Measurements from ENCODE around the gene NNAT.

- TF ChIP-seq YY1 (IDR thresholded peaks at IDR 0.05) (no peak), CTCF (IDR thresholded peaks at IDR 0.05; ENCODE audit: low read depth, low read length, missing input control) (no peak), HNF4A (conservative IDR thresholded peaks at IDR 0.05) (no peak), MAX (IDR thresholded peaks at IDR 0.05) (no peak), TAF1 (conservative IDR thresholded peaks at IDR 0.05) (no peak), ATF3 (IDR thresholded peaks at IDR 0.05) (no peak), SP1 (IDR thresholded peaks at IDR 0.05) (no peak), GABPA (IDR thresholded peaks at IDR 0.05 in 1 of 2, conservative IDR thresholded peaks at IDR 0.05 in 1 of 2) (no peak), RXRA (IDR thresholded peaks at IDR 0.05) (no peak)
Measured at GRCh38 chr20:37567671-37568588, 46.9 kb downstream of the NNAT start.
